NCI-H82 (cell line): ENCODE data around the gene LRRK2.
"Not testable (repeated sequence)": the region's sequence is repeated elsewhere in the genome, so short reads cannot be mapped to it uniquely, and the experiment has no call there.

Source experiments
- DNase-seq: peaks from one replicate; lab custom pipeline; 2025; lab: John Stamatoyannopoulos, UW

Gene LRRK2

GRCh38 chr12:40212566-40212965 is 12.2 kb upstream of the LRRK2 start:
- no peak for DNase-seq

- no peak for DNase-seq
Observed at GRCh38 chr12:40215982-40216381, 8.8 kb upstream of the LRRK2 start.

- no peak for DNase-seq
Observed at GRCh38 chr12:40216516-40217288, 8.1 kb upstream of the LRRK2 start.

- DNase-seq: no peak
Observed at GRCh38 chr12:40219760-40220159, 5.0 kb upstream of the LRRK2 start.

- no peak for DNase-seq
Observed at GRCh38 chr12:40222247-40222646, 2.5 kb upstream of the LRRK2 start.

GRCh38 chr12:40223646-40224045 is 1.2 kb upstream of the LRRK2 start:
- no peak for DNase-seq

GRCh38 chr12:40225337-40225983 is 663 bp downstream of the LRRK2 start:
- DNase-seq: no peak

- DNase-seq: no peak
Observed at GRCh38 chr12:40225984-40226602, 1.3 kb downstream of the LRRK2 start.

- no peak for DNase-seq
Observed at GRCh38 chr12:40226705-40227104, 1.9 kb downstream of the LRRK2 start.

- no peak for DNase-seq
Observed at GRCh38 chr12:40227447-40227846, 2.6 kb downstream of the LRRK2 start.

GRCh38 chr12:40228727-40229126 is 3.9 kb downstream of the LRRK2 start:
- DNase-seq: peak; percentile 22

- DNase-seq: peak; percentile 24
Observed at GRCh38 chr12:40229690-40230651, 5.2 kb downstream of the LRRK2 start.

GRCh38 chr12:40232602-40233001 is 7.8 kb downstream of the LRRK2 start:
- DNase-seq: no peak

- no peak for DNase-seq
Observed at GRCh38 chr12:40233741-40234367, 9.1 kb downstream of the LRRK2 start.

- no peak for DNase-seq
Observed at GRCh38 chr12:40236357-40236850, 11.6 kb downstream of the LRRK2 start.

GRCh38 chr12:40238266-40238902 is 13.6 kb downstream of the LRRK2 start:
- DNase-seq: no peak

- no peak for DNase-seq
Observed at GRCh38 chr12:40238979-40239378, 14.2 kb downstream of the LRRK2 start.

GRCh38 chr12:40240779-40241178 is 16.0 kb downstream of the LRRK2 start:
- DNase-seq: peak; percentile 28

- DNase-seq: no peak
Observed at GRCh38 chr12:40241741-40242140, 16.9 kb downstream of the LRRK2 start.

- not testable (repeated sequence) for DNase-seq
Observed at GRCh38 chr12:40244526-40245156, 19.8 kb downstream of the LRRK2 start.
